Measurements from ENCODE around the gene GPRC5C.

GPRC5C gene, protein sequence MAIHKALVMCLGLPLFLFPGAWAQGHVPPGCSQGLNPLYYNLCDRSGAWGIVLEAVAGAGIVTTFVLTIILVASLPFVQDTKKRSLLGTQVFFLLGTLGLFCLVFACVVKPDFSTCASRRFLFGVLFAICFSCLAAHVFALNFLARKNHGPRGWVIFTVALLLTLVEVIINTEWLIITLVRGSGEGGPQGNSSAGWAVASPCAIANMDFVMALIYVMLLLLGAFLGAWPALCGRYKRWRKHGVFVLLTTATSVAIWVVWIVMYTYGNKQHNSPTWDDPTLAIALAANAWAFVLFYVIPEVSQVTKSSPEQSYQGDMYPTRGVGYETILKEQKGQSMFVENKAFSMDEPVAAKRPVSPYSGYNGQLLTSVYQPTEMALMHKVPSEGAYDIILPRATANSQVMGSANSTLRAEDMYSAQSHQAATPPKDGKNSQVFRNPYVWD

GRCh38 chr17:74431568-74432423, at the start of gene GPRC5C:
Gene GPRC5C (plus strand): TSS chr17:74432088. CDS start chr17:74439777, 7,689 bp downstream.
- Histone ChIP-seq H3K4me1 (ENCODE audit: low read length) (no peaks in the 10 kb centered on the region), H2AFZ (ENCODE audit: low read depth, low read length) (no peak within 1 kb of the TSS), H3K27me3 (ENCODE audit: low read depth, low read length) (no peaks in the 10 kb centered on the region), H3K9ac (ENCODE audit: low read length) (no peak within 1 kb of the TSS), H3K36me3 (replicated peaks; ENCODE audit: low read depth, low read length) (no peaks in the 10 kb centered on the region), H3K4me2 (ENCODE audit: low read length) (no peak within 1 kb of the TSS), H3K27ac (ENCODE audit: low read length) (no peak within 1 kb of the TSS), H3K4me3 (ENCODE audit: low read length) (no peak within 1 kb of the TSS), H3K79me2 (ENCODE audit: low read length) (no peaks in the 10 kb centered on the region), H3K9me3 (ENCODE audit: insufficient read depth, low read length) (no peaks in the 10 kb centered on the region), H4K20me1 (ENCODE audit: insufficient read depth, low read length) (no peaks in the 10 kb centered on the region)
- no peak for TF ChIP-seq EZH2phosphoT487 (IDR thresholded peaks at IDR 0.05; ENCODE audit: low read depth)
- TF ChIP-seq, protein P1, sequence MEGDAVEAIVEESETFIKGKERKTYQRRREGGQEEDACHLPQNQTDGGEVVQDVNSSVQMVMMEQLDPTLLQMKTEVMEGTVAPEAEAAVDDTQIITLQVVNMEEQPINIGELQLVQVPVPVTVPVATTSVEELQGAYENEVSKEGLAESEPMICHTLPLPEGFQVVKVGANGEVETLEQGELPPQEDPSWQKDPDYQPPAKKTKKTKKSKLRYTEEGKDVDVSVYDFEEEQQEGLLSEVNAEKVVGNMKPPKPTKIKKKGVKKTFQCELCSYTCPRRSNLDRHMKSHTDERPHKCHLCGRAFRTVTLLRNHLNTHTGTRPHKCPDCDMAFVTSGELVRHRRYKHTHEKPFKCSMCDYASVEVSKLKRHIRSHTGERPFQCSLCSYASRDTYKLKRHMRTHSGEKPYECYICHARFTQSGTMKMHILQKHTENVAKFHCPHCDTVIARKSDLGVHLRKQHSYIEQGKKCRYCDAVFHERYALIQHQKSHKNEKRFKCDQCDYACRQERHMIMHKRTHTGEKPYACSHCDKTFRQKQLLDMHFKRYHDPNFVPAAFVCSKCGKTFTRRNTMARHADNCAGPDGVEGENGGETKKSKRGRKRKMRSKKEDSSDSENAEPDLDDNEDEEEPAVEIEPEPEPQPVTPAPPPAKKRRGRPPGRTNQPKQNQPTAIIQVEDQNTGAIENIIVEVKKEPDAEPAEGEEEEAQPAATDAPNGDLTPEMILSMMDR (IDR thresholded peaks at IDR 0.05; ENCODE audit: low read depth, low read length) = no peak

GRCh38 chr17:74383141-74383540, 48.7 kb upstream of the GPRC5C start:
- no peak overlapping the region for H3K9ac ChIP-seq (ENCODE audit: low read length)

DNA sequence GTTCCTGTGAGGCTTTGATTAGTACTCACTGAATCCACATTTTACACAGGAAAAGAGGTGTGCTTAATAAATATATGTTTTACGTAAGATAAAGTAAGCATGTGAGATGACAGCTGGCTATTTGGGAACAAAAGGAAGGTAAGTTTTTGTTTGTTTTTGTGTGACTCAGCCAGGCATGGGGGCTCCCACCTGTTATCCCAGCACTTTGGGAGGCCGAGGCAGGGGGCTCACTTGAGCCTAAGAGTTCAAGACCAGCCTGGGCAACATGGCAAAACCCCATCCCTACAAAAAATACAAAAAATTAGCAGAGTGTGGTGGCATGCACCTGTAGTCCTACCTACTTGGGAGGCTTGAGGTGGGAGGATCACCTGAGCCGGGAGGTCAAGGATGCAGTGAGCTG, 46.7 kb upstream of the GPRC5C start:
- H3K4me3 ChIP-seq (ENCODE audit: low read length) = no peak overlapping the region
- no peak overlapping the region for H3K9ac ChIP-seq (ENCODE audit: low read length)
- no peaks in the 10 kb centered on the region for H3K9me3 ChIP-seq (ENCODE audit: insufficient read depth, low read length)
- H4K20me1 ChIP-seq (ENCODE audit: insufficient read depth, low read length) = no peaks in the 10 kb centered on the region
- H3K4me2 ChIP-seq (ENCODE audit: low read length) = no peak overlapping the region
- no peak overlapping the region for H3K27ac ChIP-seq (ENCODE audit: low read length)
- no peaks in the 10 kb centered on the region for H3K4me1 ChIP-seq (ENCODE audit: low read length)
- no peak overlapping the region for H2AFZ ChIP-seq (ENCODE audit: low read depth, low read length)
- H3K36me3 ChIP-seq (replicated peaks; ENCODE audit: low read depth, low read length) = no peaks in the 10 kb centered on the region
- H3K27me3 ChIP-seq (ENCODE audit: low read depth, low read length) = no peaks in the 10 kb centered on the region
- TF ChIP-seq EZH2phosphoT487 (IDR thresholded peaks at IDR 0.05; ENCODE audit: low read depth) = no peak
- TF ChIP-seq, protein P1 (IDR thresholded peaks at IDR 0.05; ENCODE audit: low read depth, low read length) = no peak
- H3K79me2 ChIP-seq (ENCODE audit: low read length) = no peaks in the 10 kb centered on the region

More at GRCh38 chr17:74383141-74383540, 48.7 kb upstream of the GPRC5C start:
- H3K36me3 ChIP-seq (replicated peaks; ENCODE audit: low read depth, low read length) = no peaks in the 10 kb centered on the region
- H2AFZ ChIP-seq (ENCODE audit: low read depth, low read length) = no peak overlapping the region
- peaks cover 4% of the 10 kb centered on the region; the same call in 1 of the 2 replicates for H3K4me1 ChIP-seq (ENCODE audit: low read length)
- no peaks in the 10 kb centered on the region for H4K20me1 ChIP-seq (ENCODE audit: insufficient read depth, low read length)
- no peak overlapping the region for H3K27ac ChIP-seq (ENCODE audit: low read length)
- H3K9me3 ChIP-seq (ENCODE audit: insufficient read depth, low read length) = no peaks in the 10 kb centered on the region
- no peaks in the 10 kb centered on the region for H3K79me2 ChIP-seq (ENCODE audit: low read length)
- TF ChIP-seq EZH2phosphoT487 (IDR thresholded peaks at IDR 0.05; ENCODE audit: low read depth) = no peak
- TF ChIP-seq, protein P1 (IDR thresholded peaks at IDR 0.05; ENCODE audit: low read depth, low read length) = no peak
- H3K4me2 ChIP-seq (ENCODE audit: low read length) = no peak overlapping the region
- H3K4me3 ChIP-seq (ENCODE audit: low read length) = no peak overlapping the region
- no peaks in the 10 kb centered on the region for H3K27me3 ChIP-seq (ENCODE audit: low read depth, low read length)

GRCh38 chr17:74386386-74386785, 45.5 kb upstream of the GPRC5C start:
- no peak overlapping the region for H3K4me2 ChIP-seq (ENCODE audit: low read length)
- H3K9ac ChIP-seq (ENCODE audit: low read length) = no peak overlapping the region
- no peaks in the 10 kb centered on the region for H3K9me3 ChIP-seq (ENCODE audit: insufficient read depth, low read length)
- TF ChIP-seq, protein P1 (IDR thresholded peaks at IDR 0.05; ENCODE audit: low read depth, low read length) = no peak
- no peak for TF ChIP-seq EZH2phosphoT487 (IDR thresholded peaks at IDR 0.05; ENCODE audit: low read depth)
- H3K27ac ChIP-seq (ENCODE audit: low read length) = no peak overlapping the region
- no peaks in the 10 kb centered on the region for H3K27me3 ChIP-seq (ENCODE audit: low read depth, low read length)
- no peaks in the 10 kb centered on the region for H3K36me3 ChIP-seq (replicated peaks; ENCODE audit: low read depth, low read length)
- H4K20me1 ChIP-seq (ENCODE audit: insufficient read depth, low read length) = no peaks in the 10 kb centered on the region
- H2AFZ ChIP-seq (ENCODE audit: low read depth, low read length) = no peak overlapping the region
- no peaks in the 10 kb centered on the region for H3K79me2 ChIP-seq (ENCODE audit: low read length)
- no peak overlapping the region for H3K4me3 ChIP-seq (ENCODE audit: low read length)
- no peaks in the 10 kb centered on the region for H3K4me1 ChIP-seq (ENCODE audit: low read length)

All from OCI-LY3 (cell line).